ENCODE data around the gene HNF1B.
"Not testable (repeated sequence)": the region's sequence is repeated elsewhere in the genome, so short reads cannot be mapped to it uniquely, and the experiment has no call there.

Gene HNF1B

GRCh38 chr17:37693328-37693727, 51.5 kb downstream of the HNF1B start:
- Histone ChIP-seq H3K4me3 (no peak overlapping the region), H3K36me3 (ENCODE audit: insufficient read depth, low read length) (no peaks in the 10 kb centered on the region), H3K9me3 (ENCODE audit: low read depth, low read length) (no peaks in the 10 kb centered on the region), H3K9ac (ENCODE audit: insufficient read length) (no peak overlapping the region), H3K27ac (no peak overlapping the region)
- DNase-seq (ENCODE audit: low read depth, low spot score) = no peak
- TF ChIP-seq FOXP2 (optimal IDR thresholded peaks at IDR 0.05; ENCODE audit: control extremely low read depth, extremely low read length, insufficient read depth) = no peak
- no peak for TF ChIP-seq POLR2AphosphoS5 (IDR thresholded peaks at IDR 0.05; ENCODE audit: borderline replicate concordance, low read depth, low read length)
- no peak for TF ChIP-seq EZH2 (IDR thresholded peaks at IDR 0.05)

GRCh38 chr17:37691807-37692206, 53.1 kb downstream of the HNF1B start:
- TF ChIP-seq EZH2 (IDR thresholded peaks at IDR 0.05) = no peak
- no peak for TF ChIP-seq FOXP2 (optimal IDR thresholded peaks at IDR 0.05; ENCODE audit: control extremely low read depth, extremely low read length, insufficient read depth)
- no peak for TF ChIP-seq POLR2AphosphoS5 (IDR thresholded peaks at IDR 0.05; ENCODE audit: borderline replicate concordance, low read depth, low read length)
- no peak for DNase-seq (ENCODE audit: low read depth, low spot score)
- no peak overlapping the region for H3K9ac ChIP-seq (ENCODE audit: insufficient read length)
- no peaks in the 10 kb centered on the region for H3K9me3 ChIP-seq (ENCODE audit: low read depth, low read length)
- H3K27ac ChIP-seq = no peak overlapping the region
- H3K4me3 ChIP-seq = no peak overlapping the region
- H3K36me3 ChIP-seq (ENCODE audit: insufficient read depth, low read length) = no peaks in the 10 kb centered on the region

GRCh38 chr17:37689317-37689716, 55.5 kb downstream of the HNF1B start:
- no peaks in the 10 kb centered on the region for H3K36me3 ChIP-seq (ENCODE audit: insufficient read depth, low read length)
- no peaks in the 10 kb centered on the region for H3K9me3 ChIP-seq (ENCODE audit: low read depth, low read length)
- no peak for TF ChIP-seq FOXP2 (optimal IDR thresholded peaks at IDR 0.05; ENCODE audit: control extremely low read depth, extremely low read length, insufficient read depth)
- no peak for TF ChIP-seq POLR2AphosphoS5 (IDR thresholded peaks at IDR 0.05; ENCODE audit: borderline replicate concordance, low read depth, low read length)
- TF ChIP-seq EZH2 (IDR thresholded peaks at IDR 0.05) = no peak
- no peak overlapping the region for H3K9ac ChIP-seq (ENCODE audit: insufficient read length)
- no peak overlapping the region for H3K4me3 ChIP-seq
- H3K27ac ChIP-seq = no peak overlapping the region
- no peak for DNase-seq (ENCODE audit: low read depth, low spot score)

DNA sequence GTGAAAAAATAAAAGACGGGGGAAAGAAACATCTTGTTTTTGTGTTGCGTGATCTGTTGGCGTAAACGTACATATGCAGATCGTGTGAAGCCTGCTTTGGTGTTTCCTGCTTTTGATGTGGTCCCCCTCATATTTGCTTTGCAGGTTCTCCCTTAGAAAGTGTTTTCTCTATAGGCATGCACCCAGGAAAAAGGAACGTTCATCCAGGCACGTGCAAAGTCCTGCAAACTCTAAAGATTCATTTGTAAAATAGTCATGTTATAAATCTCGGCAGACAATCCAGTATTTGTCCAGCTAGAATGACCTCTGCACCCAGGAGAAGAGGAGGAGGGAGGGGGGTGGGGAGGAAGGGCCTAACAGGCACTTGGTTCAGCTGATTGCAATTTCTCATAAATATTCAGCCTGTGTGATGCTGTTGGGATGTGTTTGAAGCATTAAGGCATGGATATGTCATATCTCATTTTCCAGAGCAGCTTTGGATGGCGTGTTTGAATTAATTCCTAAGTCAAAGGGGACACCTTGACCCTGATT, 61.3 kb downstream of the HNF1B start:
- no peaks in the 10 kb centered on the region for H3K36me3 ChIP-seq (ENCODE audit: insufficient read depth, low read length)
- DNase-seq (ENCODE audit: low read depth, low spot score) = no peak
- TF ChIP-seq POLR2AphosphoS5 (IDR thresholded peaks at IDR 0.05; ENCODE audit: borderline replicate concordance, low read depth, low read length) (no peak), FOXP2 (optimal IDR thresholded peaks at IDR 0.05; ENCODE audit: control extremely low read depth, extremely low read length, insufficient read depth) (no peak), EZH2 (IDR thresholded peaks at IDR 0.05) (no peak)
- H3K4me3 ChIP-seq = no peak overlapping the region
- no peak overlapping the region for H3K9ac ChIP-seq (ENCODE audit: insufficient read length)
- H3K27ac ChIP-seq = no peak overlapping the region
- no peaks in the 10 kb centered on the region for H3K9me3 ChIP-seq (ENCODE audit: low read depth, low read length)

DNA sequence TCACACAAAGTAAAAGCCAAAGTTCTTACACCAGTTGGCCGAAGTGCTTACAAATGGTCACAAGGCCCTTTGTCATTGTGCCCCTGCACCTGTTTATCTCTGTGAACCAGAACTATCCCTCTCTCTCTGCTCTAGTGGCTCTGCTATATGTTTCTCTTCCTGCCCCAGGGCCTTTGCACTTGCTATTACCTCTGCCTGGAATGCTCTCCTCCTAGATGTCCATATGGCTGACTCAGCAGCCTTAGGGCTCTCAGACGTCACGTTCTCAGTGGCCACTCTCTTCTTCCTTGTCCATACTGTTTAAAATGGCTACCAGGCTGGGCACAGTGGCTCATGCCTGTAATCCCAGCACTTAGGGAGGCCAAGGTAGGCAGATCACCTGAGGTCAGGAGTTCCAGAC, 62.9 kb downstream of the HNF1B start:
- no peak for DNase-seq (ENCODE audit: low read depth, low spot score)
- H3K9ac ChIP-seq (ENCODE audit: insufficient read length) = no peak overlapping the region
- H3K27ac ChIP-seq = no peak overlapping the region
- no peak overlapping the region for H3K4me3 ChIP-seq
- H3K36me3 ChIP-seq (ENCODE audit: insufficient read depth, low read length) = no peaks in the 10 kb centered on the region
- no peaks in the 10 kb centered on the region for H3K9me3 ChIP-seq (ENCODE audit: low read depth, low read length)
- TF ChIP-seq FOXP2 (optimal IDR thresholded peaks at IDR 0.05; ENCODE audit: control extremely low read depth, extremely low read length, insufficient read depth) = no peak
- no peak for TF ChIP-seq POLR2AphosphoS5 (IDR thresholded peaks at IDR 0.05; ENCODE audit: borderline replicate concordance, low read depth, low read length)
- no peak for TF ChIP-seq EZH2 (IDR thresholded peaks at IDR 0.05)

DNA sequence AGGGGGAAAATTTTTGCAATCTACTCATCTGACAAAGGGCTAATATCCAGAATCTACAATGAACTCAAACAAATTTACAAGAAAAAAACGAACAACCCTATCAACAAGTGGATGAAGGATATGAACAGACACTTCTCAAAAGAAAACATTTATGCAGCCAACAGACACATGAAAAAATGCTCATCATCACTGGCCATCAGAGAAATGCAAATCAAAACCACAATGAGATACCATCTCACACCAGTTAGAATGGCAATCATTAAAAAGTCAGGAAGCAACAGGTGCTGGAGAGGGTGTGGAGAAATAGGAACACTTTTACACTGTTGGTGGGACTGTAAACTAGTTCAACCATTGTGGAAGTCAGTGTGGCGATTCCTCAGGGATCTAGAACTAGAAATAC, 64.9 kb downstream of the HNF1B start:
- H3K9me3 ChIP-seq (ENCODE audit: low read depth, low read length); H3K27ac ChIP-seq: not testable (repeated sequence)

GRCh38 chr17:37678036-37678435, 66.8 kb downstream of the HNF1B start:
- H3K4me3 ChIP-seq = no peak overlapping the region
- no peak overlapping the region for H3K9ac ChIP-seq (ENCODE audit: insufficient read length)
- no peaks in the 10 kb centered on the region for H3K9me3 ChIP-seq (ENCODE audit: low read depth, low read length)
- TF ChIP-seq POLR2AphosphoS5 (IDR thresholded peaks at IDR 0.05; ENCODE audit: borderline replicate concordance, low read depth, low read length) (no peak), EZH2 (IDR thresholded peaks at IDR 0.05) (no peak), FOXP2 (optimal IDR thresholded peaks at IDR 0.05; ENCODE audit: control extremely low read depth, extremely low read length, insufficient read depth) (no peak)
- no peaks in the 10 kb centered on the region for H3K36me3 ChIP-seq (ENCODE audit: insufficient read depth, low read length)
- no peak overlapping the region for H3K27ac ChIP-seq
- DNase-seq (ENCODE audit: low read depth, low spot score) = no peak

More for the DNA sequence above, 64.9 kb downstream of the HNF1B start:
- DNase-seq (ENCODE audit: low read depth, low spot score); H3K4me3 ChIP-seq; H3K36me3 ChIP-seq (ENCODE audit: insufficient read depth, low read length); H3K9ac ChIP-seq (ENCODE audit: insufficient read length): not testable (repeated sequence)

- Histone ChIP-seq H3K9me3 (ENCODE audit: low read depth, low read length) (no peaks in the 10 kb centered on the region), H3K27ac (no peak overlapping the region), H3K36me3 (ENCODE audit: insufficient read depth, low read length) (no peaks in the 10 kb centered on the region), H3K4me3 (no peak overlapping the region), H3K9ac (ENCODE audit: insufficient read length) (no peak overlapping the region)
- TF ChIP-seq POLR2AphosphoS5 (IDR thresholded peaks at IDR 0.05; ENCODE audit: borderline replicate concordance, low read depth, low read length) = no peak
- no peak for TF ChIP-seq EZH2 (IDR thresholded peaks at IDR 0.05)
- TF ChIP-seq FOXP2 (optimal IDR thresholded peaks at IDR 0.05; ENCODE audit: control extremely low read depth, extremely low read length, insufficient read depth) = no peak
- DNase-seq (ENCODE audit: low read depth, low spot score) = no peak
Observed at GRCh38 chr17:37677021-37677420, 67.8 kb downstream of the HNF1B start.

GRCh38 chr17:37676115-37676925, 68.5 kb downstream of the HNF1B start:
- Histone ChIP-seq H3K27ac (no peak overlapping the region), H3K9ac (ENCODE audit: insufficient read length) (no peak overlapping the region), H3K9me3 (ENCODE audit: low read depth, low read length) (no peaks in the 10 kb centered on the region), H3K36me3 (ENCODE audit: insufficient read depth, low read length) (no peaks in the 10 kb centered on the region), H3K4me3 (no peak overlapping the region)
- DNase-seq (ENCODE audit: low read depth, low spot score) = no peak
- no peak for TF ChIP-seq FOXP2 (optimal IDR thresholded peaks at IDR 0.05; ENCODE audit: control extremely low read depth, extremely low read length, insufficient read depth)
- TF ChIP-seq POLR2AphosphoS5 (IDR thresholded peaks at IDR 0.05; ENCODE audit: borderline replicate concordance, low read depth, low read length) = no peak
- TF ChIP-seq EZH2 (IDR thresholded peaks at IDR 0.05) = no peak
